ENCODE results near the gene AQP3. TPM values are rescaled to one million over a fixed set of nuclear protein-coding genes. Genes with fewer than 3 reads are reported as not detected.
A peak's percentile ranks its signal among the peaks of the same experiment; 100 is the strongest.
"Not testable (repeated sequence)": the region's sequence is repeated elsewhere in the genome, so short reads cannot be mapped to it uniquely, and the experiment has no call there.

AQP3 gene
- polyA plus RNA-seq (2013), result 1.3 TPM

DNA sequence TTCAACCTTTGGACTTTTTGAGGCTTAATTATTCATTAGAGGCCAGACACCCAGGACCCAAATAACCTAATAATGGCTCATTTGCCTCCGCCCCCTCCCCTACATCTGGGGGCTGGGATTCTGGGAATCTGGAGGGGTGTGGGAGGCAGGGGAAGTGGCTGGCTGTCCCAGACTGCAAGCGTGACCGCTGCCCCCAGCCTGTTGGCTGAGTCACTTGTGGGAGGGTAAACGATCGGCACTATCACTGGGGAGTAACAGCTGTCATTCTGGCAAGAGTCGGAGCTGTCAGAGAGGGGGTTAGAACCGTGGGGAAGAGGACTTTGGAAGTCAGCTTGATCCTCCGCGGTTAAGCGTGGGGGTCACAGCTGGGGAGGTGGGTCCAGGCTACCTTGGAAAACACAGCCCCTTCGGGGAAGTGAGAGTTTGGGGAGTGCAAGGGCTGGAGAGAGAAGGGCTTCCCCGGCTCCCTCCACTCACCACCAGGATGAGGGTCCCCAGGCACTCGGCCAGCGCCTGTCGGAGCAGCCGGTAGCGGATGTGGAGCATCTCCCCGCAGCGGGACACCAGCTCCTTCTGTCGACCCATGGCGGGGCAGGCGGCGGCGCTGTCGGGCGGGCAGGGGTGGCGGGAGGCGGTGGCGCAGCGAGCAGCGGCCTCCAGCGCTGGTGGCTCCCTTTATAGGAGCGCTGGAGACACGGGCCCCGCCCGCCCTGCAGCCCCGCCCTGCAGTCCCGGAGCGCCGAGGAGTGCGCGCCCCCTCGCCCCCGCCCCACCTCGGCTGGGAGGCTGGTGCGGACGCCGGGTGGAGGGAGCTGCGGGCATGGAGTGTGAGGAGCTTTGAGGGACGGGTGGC, at the start of gene AQP3:
Gene AQP3, minus strand, starts transcription at position 648 of the 853 bp plus-strand sequence. Its CDS starts 63 bp downstream, at position 585.
- 2% methylated on average over 31 of the region's 50 CpGs for WGBS (ENCODE audit: insufficient coverage)
- H3K27ac ChIP-seq (ENCODE audit: insufficient read depth in 1 of 2, low read depth in 1 of 2, low read length in 2 of 2, poor library complexity in 1 of 2, severe bottlenecking in 2 of 2), result no peak within 1 kb of the TSS
- CTCF ChIA-PET, result interaction anchor here (1.3 to 9.6 kb wide), 9 partner anchors 12 to 73 kb away, joined by 3 to 172 read pairs (median 5); partner anchors contain the start of gene NOL6
- H3K27me3 ChIP-seq (replicated peaks in 2 of 5; ENCODE audit: control insufficient read depth in 4 of 5, insufficient read depth in 5 of 5, low read length in 4 of 5), result peaks cover 0 to 6% (median 4%) of the 10 kb centered on the region in 5 experiments
- peaks cover 3 to 42% (median 28%) of the 10 kb centered on the region in 4 experiments for H3K4me1 ChIP-seq (ENCODE audit: control extremely low read depth in 1 of 4, control insufficient read depth in 4 of 4, insufficient read depth in 4 of 4, low read length in 3 of 4)
- no peaks in the 10 kb centered on the region for H3K36me3 ChIP-seq (ENCODE audit: control insufficient read depth in 4 of 4, insufficient read depth in 4 of 4, low read length in 3 of 4)
- no peaks in the 10 kb centered on the region for H3K9me3 ChIP-seq (ENCODE audit: control extremely low read depth in 1 of 5, control insufficient read depth in 4 of 5, insufficient read depth in 2 of 5, low read depth in 1 of 5, low read length in 4 of 5)
- DNase-seq, result peak; percentile 41 to 73 (median 63)
- POLR2A ChIA-PET, result no interaction called here
- H3K4me3 ChIP-seq (ENCODE audit: control insufficient read depth in 1 of 7, extremely low read depth in 1 of 7, insufficient read depth in 4 of 7, low read depth in 2 of 7, low read length in 6 of 7), result peak within 1 kb of the TSS; percentile 9 to 73 (median 62)

DNA sequence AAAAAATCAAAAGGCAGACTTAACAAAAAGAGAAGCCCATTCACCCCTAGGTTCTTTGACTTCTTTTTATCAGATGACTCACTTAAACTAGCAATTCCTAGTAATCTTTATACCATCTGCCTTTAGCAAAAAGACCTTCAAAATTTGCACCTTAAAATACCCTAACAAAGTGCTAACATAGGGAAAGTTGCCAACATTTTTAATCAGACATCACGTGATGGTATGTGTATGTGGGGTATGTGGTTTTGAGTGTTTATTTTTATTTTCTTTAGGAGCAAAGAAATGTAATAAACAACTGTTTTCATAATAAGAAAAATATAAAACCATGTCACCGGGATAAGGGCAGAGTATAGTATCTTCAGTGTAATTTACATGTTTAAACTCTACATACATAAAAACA, 46.4 kb upstream of the AQP3 start:
- CTCF ChIA-PET, result interaction anchor here (1.3 kb wide), 1 partner anchor 29 kb away, joined by 4 read pairs; no protein-coding TSS in a partner anchor
- POLR2A ChIA-PET; H3K27me3 ChIP-seq (replicated peaks in 2 of 5; ENCODE audit: control insufficient read depth in 4 of 5, insufficient read depth in 5 of 5, low read length in 4 of 5); H3K9me3 ChIP-seq (ENCODE audit: control extremely low read depth in 1 of 5, control insufficient read depth in 4 of 5, insufficient read depth in 2 of 5, low read depth in 1 of 5, low read length in 4 of 5); H3K4me3 ChIP-seq (ENCODE audit: control insufficient read depth in 1 of 7, extremely low read depth in 1 of 7, insufficient read depth in 4 of 7, low read depth in 2 of 7, low read length in 6 of 7); H3K36me3 ChIP-seq (ENCODE audit: control insufficient read depth in 4 of 4, insufficient read depth in 4 of 4, low read length in 3 of 4); DNase-seq; H3K27ac ChIP-seq (ENCODE audit: insufficient read depth in 1 of 2, low read depth in 1 of 2, low read length in 2 of 2, poor library complexity in 1 of 2, severe bottlenecking in 2 of 2); H3K4me1 ChIP-seq (ENCODE audit: control extremely low read depth in 1 of 4, control insufficient read depth in 4 of 4, insufficient read depth in 4 of 4, low read length in 3 of 4): not testable (repeated sequence)
- WGBS (ENCODE audit: insufficient coverage), result no CpG with 5 or more reads among the region's 2 CpGs

DNA sequence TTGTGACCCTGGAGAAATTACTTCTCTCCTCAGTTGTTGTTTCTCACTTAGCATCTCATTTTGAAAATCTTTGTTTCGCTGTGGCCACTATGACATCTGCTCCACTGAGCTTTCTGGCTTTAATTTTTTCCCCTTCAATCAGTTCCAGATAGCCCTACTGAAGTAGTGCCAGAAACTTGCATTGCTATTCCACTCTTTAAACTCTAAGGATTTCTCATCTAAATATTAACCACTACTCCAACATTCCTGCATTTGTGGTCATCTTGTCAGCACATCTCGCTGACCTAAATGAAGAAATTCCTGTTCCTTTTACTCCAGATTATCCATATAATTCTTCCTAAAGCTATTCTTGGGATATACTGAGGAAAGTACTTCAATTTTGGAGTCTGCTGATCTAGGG, 41.7 kb upstream of the AQP3 start:
- 85% methylated on average over 1 of the region's 2 CpGs for WGBS (ENCODE audit: insufficient coverage)
- no peaks in the 10 kb centered on the region for H3K4me1 ChIP-seq (ENCODE audit: control extremely low read depth in 1 of 4, control insufficient read depth in 4 of 4, insufficient read depth in 4 of 4, low read length in 3 of 4)
- DNase-seq, result no peak
- no peaks in the 10 kb centered on the region for H3K9me3 ChIP-seq (ENCODE audit: control extremely low read depth in 1 of 5, control insufficient read depth in 4 of 5, insufficient read depth in 2 of 5, low read depth in 1 of 5, low read length in 4 of 5)
- POLR2A ChIA-PET, result no interaction called here
- CTCF ChIA-PET, result interaction anchor here (1.4 kb wide), 1 partner anchor 17 kb away, joined by 3 read pairs; no protein-coding TSS in a partner anchor
- no peak overlapping the region for H3K27ac ChIP-seq (ENCODE audit: insufficient read depth in 1 of 2, low read depth in 1 of 2, low read length in 2 of 2, poor library complexity in 1 of 2, severe bottlenecking in 2 of 2)
- H3K27me3 ChIP-seq (replicated peaks in 2 of 5; ENCODE audit: control insufficient read depth in 4 of 5, insufficient read depth in 5 of 5, low read length in 4 of 5), result no peaks in the 10 kb centered on the region
- H3K36me3 ChIP-seq (ENCODE audit: control insufficient read depth in 4 of 4, insufficient read depth in 4 of 4, low read length in 3 of 4), result no peaks in the 10 kb centered on the region
- H3K4me3 ChIP-seq (ENCODE audit: control insufficient read depth in 1 of 7, extremely low read depth in 1 of 7, insufficient read depth in 4 of 7, low read depth in 2 of 7, low read length in 6 of 7), result no peak overlapping the region

DNA sequence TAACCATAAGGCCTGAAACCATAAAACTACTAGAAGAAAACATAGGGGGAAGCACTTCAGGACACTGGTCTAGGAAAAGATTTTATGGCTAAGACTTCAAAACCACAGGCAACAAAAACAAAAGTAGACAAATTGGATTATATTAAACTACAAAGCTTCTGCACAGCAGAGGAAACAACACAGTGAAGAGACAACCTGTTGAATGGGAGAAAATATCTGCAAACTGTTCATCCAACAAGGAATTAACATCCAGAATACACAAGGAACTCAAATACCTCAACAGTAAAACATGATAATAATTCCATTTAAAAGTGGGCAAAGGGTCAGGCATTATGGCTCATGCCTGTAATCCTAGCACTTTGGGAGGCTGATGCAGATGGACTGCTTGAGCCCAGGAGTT, 37.9 kb upstream of the AQP3 start:
- H3K36me3 ChIP-seq (ENCODE audit: control insufficient read depth in 4 of 4, insufficient read depth in 4 of 4, low read length in 3 of 4), result not testable (repeated sequence)
- CTCF ChIA-PET, result interaction anchor here (1.6 kb wide), 1 partner anchor 253 kb away, joined by 3 read pairs; no protein-coding TSS in a partner anchor

DNA sequence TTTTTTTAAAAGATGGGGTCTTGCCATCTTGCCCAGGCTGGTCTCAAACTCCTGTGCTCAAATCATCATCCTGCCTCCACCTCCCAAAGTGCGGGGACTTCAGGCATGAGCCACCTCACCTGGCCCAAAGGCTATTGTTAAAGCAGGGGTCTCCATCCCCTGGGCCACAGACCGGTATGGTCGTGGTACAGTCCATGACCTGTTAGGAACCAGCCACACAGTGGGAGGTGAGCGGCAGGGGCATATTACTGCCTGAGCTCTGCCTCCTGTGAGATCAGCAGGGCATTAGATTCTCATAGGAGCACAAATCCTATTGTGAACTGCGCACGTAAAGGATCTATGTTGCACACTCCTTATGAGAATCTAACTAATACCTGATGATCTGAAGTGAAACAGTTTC, 33.6 kb upstream of the AQP3 start:
- 99% methylated on average over 6 of the region's 6 CpGs for WGBS (ENCODE audit: insufficient coverage)
- Histone ChIP-seq H3K4me3 (ENCODE audit: control insufficient read depth in 1 of 7, extremely low read depth in 1 of 7, insufficient read depth in 4 of 7, low read depth in 2 of 7, low read length in 6 of 7) (no peak overlapping the region), H3K27ac (ENCODE audit: insufficient read depth in 1 of 2, low read depth in 1 of 2, low read length in 2 of 2, poor library complexity in 1 of 2, severe bottlenecking in 2 of 2) (no peak overlapping the region), H3K9me3 (ENCODE audit: control extremely low read depth in 1 of 5, control insufficient read depth in 4 of 5, insufficient read depth in 2 of 5, low read depth in 1 of 5, low read length in 4 of 5) (no peaks in the 10 kb centered on the region), H3K36me3 (ENCODE audit: control insufficient read depth in 4 of 4, insufficient read depth in 4 of 4, low read length in 3 of 4) (no peaks in the 10 kb centered on the region), H3K27me3 (replicated peaks in 2 of 5; ENCODE audit: control insufficient read depth in 4 of 5, insufficient read depth in 5 of 5, low read length in 4 of 5) (no peaks in the 10 kb centered on the region), H3K4me1 (ENCODE audit: control extremely low read depth in 1 of 4, control insufficient read depth in 4 of 4, insufficient read depth in 4 of 4, low read length in 3 of 4) (no peaks in the 10 kb centered on the region)
- DNase-seq, result no peak
- ChIA-PET CTCF (interaction anchor here (1.6 kb wide), 1 partner anchor 17 kb away, joined by 5 read pairs; no protein-coding TSS in a partner anchor), POLR2A (no interaction called here)

More for the DNA sequence above, 37.9 kb upstream of the AQP3 start:
- H3K4me3 ChIP-seq (ENCODE audit: control insufficient read depth in 1 of 7, extremely low read depth in 1 of 7, insufficient read depth in 4 of 7, low read depth in 2 of 7, low read length in 6 of 7); H3K27ac ChIP-seq (ENCODE audit: insufficient read depth in 1 of 2, low read depth in 1 of 2, low read length in 2 of 2, poor library complexity in 1 of 2, severe bottlenecking in 2 of 2); DNase-seq; H3K9me3 ChIP-seq (ENCODE audit: control extremely low read depth in 1 of 5, control insufficient read depth in 4 of 5, insufficient read depth in 2 of 5, low read depth in 1 of 5, low read length in 4 of 5); H3K4me1 ChIP-seq (ENCODE audit: control extremely low read depth in 1 of 4, control insufficient read depth in 4 of 4, insufficient read depth in 4 of 4, low read length in 3 of 4); H3K27me3 ChIP-seq (replicated peaks in 2 of 5; ENCODE audit: control insufficient read depth in 4 of 5, insufficient read depth in 5 of 5, low read length in 4 of 5); POLR2A ChIA-PET: not testable (repeated sequence)

DNA sequence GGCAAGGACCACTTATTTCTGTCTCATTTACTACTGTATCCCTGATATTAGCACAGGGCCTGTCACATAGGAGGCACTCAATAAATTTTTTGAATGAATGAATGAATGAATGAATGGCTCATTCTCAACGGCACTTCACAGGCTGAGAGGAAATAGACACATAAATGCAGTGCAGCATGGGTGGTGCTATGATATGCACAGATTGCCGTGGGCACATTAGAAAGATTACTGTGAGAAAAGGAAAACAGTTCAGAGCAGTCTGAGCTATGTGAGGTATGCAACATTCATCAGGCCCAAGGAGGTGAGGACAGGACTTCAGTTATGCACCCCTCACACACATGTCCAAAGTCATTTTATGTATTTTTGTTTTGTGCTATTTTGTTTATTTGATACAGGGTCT, 32.7 kb upstream of the AQP3 start:
- Histone ChIP-seq H3K4me1 (ENCODE audit: control extremely low read depth in 1 of 4, control insufficient read depth in 4 of 4, insufficient read depth in 4 of 4, low read length in 3 of 4) (no peaks in the 10 kb centered on the region), H3K4me3 (ENCODE audit: control insufficient read depth in 1 of 7, extremely low read depth in 1 of 7, insufficient read depth in 4 of 7, low read depth in 2 of 7, low read length in 6 of 7) (no peak overlapping the region), H3K27me3 (replicated peaks in 2 of 5; ENCODE audit: control insufficient read depth in 4 of 5, insufficient read depth in 5 of 5, low read length in 4 of 5) (no peaks in the 10 kb centered on the region), H3K9me3 (ENCODE audit: control extremely low read depth in 1 of 5, control insufficient read depth in 4 of 5, insufficient read depth in 2 of 5, low read depth in 1 of 5, low read length in 4 of 5) (no peaks in the 10 kb centered on the region), H3K36me3 (ENCODE audit: control insufficient read depth in 4 of 4, insufficient read depth in 4 of 4, low read length in 3 of 4) (no peaks in the 10 kb centered on the region), H3K27ac (ENCODE audit: insufficient read depth in 1 of 2, low read depth in 1 of 2, low read length in 2 of 2, poor library complexity in 1 of 2, severe bottlenecking in 2 of 2) (no peak overlapping the region)
- DNase-seq, result no peak
- CTCF ChIA-PET, result interaction anchor here (1.6 kb wide), 1 partner anchor 16 kb away, joined by 5 read pairs; no protein-coding TSS in a partner anchor
- POLR2A ChIA-PET, result no interaction called here
- WGBS (ENCODE audit: insufficient coverage), result 100% methylated on average over 2 of the region's 2 CpGs

DNA sequence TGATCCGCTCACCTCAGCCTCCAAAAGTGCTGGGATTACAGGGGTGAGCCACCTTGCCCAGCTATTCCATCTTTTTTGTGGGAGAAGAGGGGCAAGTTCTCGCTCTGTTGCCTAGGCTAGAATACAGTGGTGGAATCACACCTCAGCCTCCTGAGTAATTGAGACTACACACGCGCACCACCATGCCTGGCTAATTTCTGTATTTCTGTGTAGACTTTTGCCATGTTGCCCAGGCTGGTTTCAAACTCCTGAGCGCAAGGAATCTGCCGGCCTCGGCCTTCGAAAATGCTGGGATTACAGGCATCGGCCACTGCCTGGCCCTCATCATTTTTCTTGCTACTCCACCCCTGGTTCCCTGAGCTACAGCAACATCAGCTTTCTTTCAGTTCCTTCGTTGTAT, 29.1 kb upstream of the AQP3 start:
- no peaks in the 10 kb centered on the region for H3K27me3 ChIP-seq (replicated peaks in 2 of 5; ENCODE audit: control insufficient read depth in 4 of 5, insufficient read depth in 5 of 5, low read length in 4 of 5)
- H3K4me3 ChIP-seq (ENCODE audit: control insufficient read depth in 1 of 7, extremely low read depth in 1 of 7, insufficient read depth in 4 of 7, low read depth in 2 of 7, low read length in 6 of 7), result no peak overlapping the region
- ChIA-PET CTCF (interaction anchor here (1.7 to 2.3 kb wide), 2 partner anchors 9 to 12 kb away, joined by 6 read pairs; no protein-coding TSS in a partner anchor), POLR2A (interaction anchor here (0.6 kb wide), 1 partner anchor 572 kb away, joined by 3 read pairs; no protein-coding TSS in a partner anchor)
- peaks cover 5 to 22% (median 15%) of the 10 kb centered on the region in 4 experiments for H3K4me1 ChIP-seq (ENCODE audit: control extremely low read depth in 1 of 4, control insufficient read depth in 4 of 4, insufficient read depth in 4 of 4, low read length in 3 of 4)
- DNase-seq, result no peak
- H3K36me3 ChIP-seq (ENCODE audit: control insufficient read depth in 4 of 4, insufficient read depth in 4 of 4, low read length in 3 of 4), result peaks cover 0 to 10% (median 7%) of the 10 kb centered on the region in 4 experiments
- 98% methylated on average over 10 of the region's 10 CpGs for WGBS (ENCODE audit: insufficient coverage)
- H3K27ac ChIP-seq (ENCODE audit: insufficient read depth in 1 of 2, low read depth in 1 of 2, low read length in 2 of 2, poor library complexity in 1 of 2, severe bottlenecking in 2 of 2), result no peak overlapping the region
- no peaks in the 10 kb centered on the region for H3K9me3 ChIP-seq (ENCODE audit: control extremely low read depth in 1 of 5, control insufficient read depth in 4 of 5, insufficient read depth in 2 of 5, low read depth in 1 of 5, low read length in 4 of 5)
